Renal cortex interstitium (tissue), 11 donors: ENCODE measurements around the gene ABCE1. TPM values are rescaled to one million over a fixed set of nuclear protein-coding genes. Genes with fewer than 3 reads are reported as not detected.
"Not testable (repeated sequence)": the region's sequence is repeated elsewhere in the genome, so short reads cannot be mapped to it uniquely, and the experiment has no call there.

Experiments used
- DNase-seq, 11 donors: peaks; one replicate each; pipeline ENCODE4 v3.0.0-alpha.2; 2013; ENCODE audit warnings: low read depth in 9 of 11, low spot score in 4 of 11; ENCODE audit errors: extremely low read depth in 1 of 11
- polyA plus RNA-seq, 3 donors: library from polyadenylated mRNA; unstranded; fragments of 120-200 nt; gene quantifications; one replicate each; pipeline ENCODE4 v1.2.1, GENCODE V29; 2013; ENCODE audit not compliant: insufficient read length in 3 of 3

Gene ABCE1
- polyA plus RNA-seq, 3 donors, result 69.2 to 86.0 (median 73.0) TPM

- DNase-seq, result no peak
These were observed 7.7 kb upstream of the ABCE1 start for GRCh38 chr4:145090380-145090779.

DNA sequence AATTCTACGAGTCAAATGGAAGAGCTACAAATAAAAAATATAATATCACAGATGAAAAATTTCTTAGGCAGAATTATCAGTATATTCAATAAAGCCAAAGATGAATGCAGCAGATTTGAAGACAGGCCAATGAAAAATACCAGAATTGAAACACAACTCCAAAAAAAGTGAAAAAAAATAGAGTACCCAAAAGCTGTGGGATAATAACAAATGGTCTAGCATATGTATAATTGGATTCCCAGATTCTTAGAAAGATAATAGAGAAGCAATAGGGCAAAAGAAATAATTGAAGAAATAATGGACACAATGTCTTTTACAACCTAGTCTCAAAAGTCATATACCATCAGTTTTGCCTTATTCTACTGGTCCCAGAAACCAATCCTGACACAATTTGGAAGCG lies 4.5 kb upstream of the ABCE1 start:
- DNase-seq, result no peak

DNA sequence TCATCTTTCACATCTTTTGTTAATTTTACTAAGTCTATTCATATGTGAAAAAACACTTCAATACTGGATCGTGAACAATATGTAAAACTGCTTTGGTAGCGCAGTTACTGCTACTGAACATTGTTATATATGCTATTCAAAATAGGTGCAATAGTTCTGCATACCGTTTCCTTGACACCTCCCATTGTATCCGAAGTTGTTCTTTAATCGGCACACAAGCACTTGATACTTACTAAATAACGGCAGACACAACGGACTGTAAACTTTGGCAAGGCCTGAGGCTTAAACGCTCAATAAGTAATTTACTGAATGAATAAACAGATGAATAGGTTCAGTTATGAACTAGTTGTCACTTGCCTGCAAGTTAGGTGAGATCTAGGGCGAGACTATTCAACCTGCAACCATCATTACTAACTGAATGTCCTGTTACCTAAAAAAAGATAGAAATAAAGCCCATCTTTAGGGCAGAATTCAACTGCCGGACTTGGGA lies 735 bp upstream of the ABCE1 start:
- peak in 2 of 11 donors; percentile 3 for DNase-seq

DNA sequence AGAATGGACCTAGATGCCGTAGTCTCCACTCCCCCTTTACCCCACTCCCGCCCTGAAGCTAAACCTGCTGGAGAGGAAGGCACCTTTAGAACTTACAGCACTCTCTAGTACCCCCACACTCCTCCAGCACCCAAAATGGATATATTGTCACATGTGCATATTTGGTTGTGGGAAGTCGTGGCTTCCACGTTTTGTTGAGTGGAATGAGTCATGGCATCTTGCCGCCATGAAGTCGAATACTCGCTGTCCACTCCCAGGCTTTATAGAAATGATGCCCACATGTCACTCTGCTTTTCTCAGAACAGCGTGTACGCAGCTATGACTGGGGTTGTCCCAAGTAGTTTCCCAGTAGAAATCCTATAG lies 545 bp downstream of the ABCE1 start:
- peak in 10 of 11 donors; percentile 6 to 39 (median 20) for DNase-seq

DNA sequence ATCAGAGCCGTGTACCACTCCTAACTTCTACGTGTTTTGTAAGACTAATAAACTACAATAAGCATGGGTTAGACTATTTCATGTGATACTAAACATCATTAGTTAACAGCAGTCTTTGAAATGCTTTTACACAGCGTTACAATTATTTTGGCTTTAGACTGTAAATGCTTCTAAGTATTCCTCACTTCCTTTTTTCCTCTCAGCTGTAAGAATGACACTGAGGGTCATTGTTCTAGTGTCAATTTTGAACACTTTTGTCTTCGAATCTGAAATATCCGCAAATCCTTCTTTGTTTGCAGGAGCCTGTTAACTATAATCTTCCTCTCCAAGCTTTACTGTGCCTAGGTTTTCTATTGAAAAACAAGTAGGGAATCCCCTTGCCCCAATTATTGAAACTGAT lies 1.5 kb downstream of the ABCE1 start:
- no peak for DNase-seq

DNA sequence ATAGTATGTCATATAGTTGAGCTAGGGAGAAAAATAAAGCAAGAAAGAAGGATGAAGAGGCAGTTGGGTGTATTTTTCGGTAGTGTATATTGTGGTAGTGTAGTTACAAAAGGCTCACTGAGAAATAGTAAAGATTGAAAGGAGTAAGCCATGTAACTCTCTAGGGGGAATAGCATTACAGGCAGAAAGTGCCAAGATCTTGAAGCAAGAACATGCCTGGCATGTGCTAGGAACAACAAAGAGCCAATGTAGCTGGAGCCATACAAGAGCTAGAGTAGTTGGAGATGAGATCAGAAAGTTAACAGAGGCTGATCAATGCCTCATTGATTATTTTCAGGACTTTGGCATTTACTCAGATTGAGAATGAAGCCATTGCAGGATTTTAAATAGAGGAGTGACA lies 3.0 kb downstream of the ABCE1 start:
- no peak for DNase-seq

DNA sequence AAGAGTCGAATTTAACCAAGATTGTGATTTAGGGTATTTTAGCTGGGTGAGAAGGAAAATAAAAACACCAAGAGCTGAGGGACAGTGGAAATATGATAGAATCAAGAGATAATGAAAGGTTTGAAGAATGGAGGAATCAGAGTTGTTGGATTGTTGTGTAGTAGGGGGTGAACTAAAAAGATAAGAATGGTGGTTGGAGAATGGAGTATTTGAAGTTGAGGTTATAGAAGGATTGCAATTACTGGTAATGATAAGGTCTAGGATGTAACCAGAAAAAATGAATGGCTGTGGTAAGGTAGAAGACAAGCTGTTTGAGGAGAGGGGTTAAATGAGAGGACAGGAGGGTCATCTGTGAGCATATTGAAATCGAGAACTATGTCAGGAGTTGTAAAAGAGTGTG lies 4.5 kb downstream of the ABCE1 start:
- DNase-seq, result no peak

DNA sequence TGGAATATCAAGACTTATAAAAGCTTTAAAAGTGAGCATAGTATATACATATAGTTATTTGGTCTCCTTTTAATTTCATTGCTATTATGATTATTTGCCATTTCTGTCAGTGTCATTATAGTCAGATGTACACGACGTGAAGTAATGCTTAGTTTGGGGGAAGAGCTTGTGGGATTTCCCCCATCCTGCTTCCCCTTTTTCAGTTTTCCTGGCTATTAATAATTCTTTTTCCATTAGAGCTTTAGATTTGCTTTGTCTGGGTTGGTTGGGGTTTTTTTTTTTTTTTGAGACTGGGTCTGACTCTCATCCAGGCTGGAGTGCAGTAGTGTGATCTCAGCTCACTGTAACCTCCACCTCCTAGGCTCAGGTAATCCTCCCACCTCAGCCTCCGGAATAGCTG lies 5.4 kb downstream of the ABCE1 start:
- no peak for DNase-seq

DNA sequence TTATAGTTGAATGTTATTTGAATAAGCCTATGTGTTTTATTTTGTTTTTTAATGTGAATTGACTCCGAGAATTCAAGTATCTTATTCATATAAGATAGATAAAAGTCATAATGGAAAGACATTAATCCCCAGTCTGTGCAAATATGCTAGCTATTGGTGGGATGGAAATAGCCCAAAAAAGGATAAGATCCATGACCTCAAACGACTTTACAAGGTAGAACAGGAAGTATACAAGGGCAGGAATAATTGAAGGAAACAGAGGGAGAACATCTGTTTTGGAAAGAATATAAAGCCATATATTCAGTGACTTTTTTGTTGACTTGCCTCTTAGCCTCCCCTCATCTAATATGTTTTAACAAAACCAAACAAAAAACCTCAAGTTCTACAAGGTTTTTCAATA lies 9.0 kb downstream of the ABCE1 start:
- DNase-seq, result no peak

GRCh38 chr4:145108128-145108527 lies 10.0 kb downstream of the ABCE1 start:
- DNase-seq, result no peak

- no peak for DNase-seq
These were observed 27.3 kb downstream of the ABCE1 start for GRCh38 chr4:145125396-145125795.

DNA sequence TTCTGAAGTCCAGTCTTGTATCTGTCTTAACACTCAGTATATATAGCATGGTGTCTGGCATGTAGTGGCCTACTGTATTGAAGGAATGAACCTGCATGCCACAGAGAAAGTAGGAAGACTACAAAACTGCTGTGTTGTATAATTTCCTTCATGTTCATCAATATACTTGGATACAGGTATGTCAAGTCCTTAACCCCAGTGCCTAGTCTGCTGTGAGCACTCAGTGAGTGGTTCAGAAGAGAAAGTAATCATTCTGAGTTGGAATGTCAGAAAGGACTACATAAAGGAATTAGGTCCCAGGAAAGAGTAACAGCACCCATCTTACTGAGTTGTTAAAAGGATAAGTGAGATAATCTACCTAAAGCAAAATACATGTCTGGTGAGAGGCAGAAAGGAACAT lies 32.0 kb downstream of the ABCE1 start:
- no peak for DNase-seq

DNA sequence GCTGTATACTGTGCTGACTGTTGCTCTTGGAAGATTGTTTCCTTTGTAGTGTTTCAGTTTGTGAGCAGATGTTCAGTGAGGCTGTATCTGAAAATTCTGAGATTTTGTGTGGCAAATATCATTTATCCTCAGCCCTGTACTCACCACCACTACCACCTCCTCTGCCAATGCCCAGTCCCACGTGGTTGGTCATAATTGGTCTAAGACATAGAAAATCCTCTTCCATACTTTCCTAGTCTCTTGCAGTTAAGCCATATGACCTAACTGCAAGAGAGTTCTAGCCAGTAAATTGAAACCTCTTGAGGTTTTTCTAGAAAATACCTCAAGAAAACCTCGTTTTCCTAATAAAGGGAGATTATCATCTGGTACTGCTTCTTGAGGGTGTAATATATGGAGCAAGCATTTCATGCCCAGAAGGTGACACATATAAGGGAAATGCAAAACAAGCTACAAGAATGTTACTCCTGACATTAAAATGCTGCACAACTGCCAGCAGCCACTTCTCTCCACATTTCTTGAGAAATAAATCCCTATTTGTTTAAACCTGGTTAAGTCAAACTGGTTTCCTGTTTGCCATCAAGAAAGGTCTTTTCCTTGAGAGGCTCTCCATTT lies 32.8 kb downstream of the ABCE1 start:
- no peak for DNase-seq

GRCh38 chr4:145131848-145132247 lies 33.7 kb downstream of the ABCE1 start:
- no peak for DNase-seq

GRCh38 chr4:145132511-145133098 lies 34.5 kb downstream of the ABCE1 start:
- no peak for DNase-seq

GRCh38 chr4:145136219-145136618 lies 38.1 kb downstream of the ABCE1 start:
- not testable (repeated sequence) for DNase-seq

DNA sequence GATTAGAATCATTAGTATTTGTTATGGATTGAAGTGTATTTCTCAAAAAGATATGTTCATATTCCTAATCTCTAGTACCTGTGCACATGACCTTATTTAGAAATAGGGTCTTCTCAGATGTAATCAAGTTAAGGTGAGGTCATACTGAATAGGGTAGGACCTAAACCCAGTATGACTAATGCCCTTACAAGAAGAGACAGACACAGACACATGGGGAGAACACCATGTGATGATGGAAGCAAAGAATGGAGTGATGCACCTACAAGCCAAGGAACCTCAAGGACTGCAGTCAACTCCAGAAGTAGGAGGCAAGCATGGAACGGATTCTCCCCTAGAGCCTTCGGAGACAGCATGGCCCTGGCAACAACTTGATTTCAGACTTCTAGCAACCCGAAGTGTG lies 50.9 kb downstream of the ABCE1 start:
- no peak for DNase-seq

DNA sequence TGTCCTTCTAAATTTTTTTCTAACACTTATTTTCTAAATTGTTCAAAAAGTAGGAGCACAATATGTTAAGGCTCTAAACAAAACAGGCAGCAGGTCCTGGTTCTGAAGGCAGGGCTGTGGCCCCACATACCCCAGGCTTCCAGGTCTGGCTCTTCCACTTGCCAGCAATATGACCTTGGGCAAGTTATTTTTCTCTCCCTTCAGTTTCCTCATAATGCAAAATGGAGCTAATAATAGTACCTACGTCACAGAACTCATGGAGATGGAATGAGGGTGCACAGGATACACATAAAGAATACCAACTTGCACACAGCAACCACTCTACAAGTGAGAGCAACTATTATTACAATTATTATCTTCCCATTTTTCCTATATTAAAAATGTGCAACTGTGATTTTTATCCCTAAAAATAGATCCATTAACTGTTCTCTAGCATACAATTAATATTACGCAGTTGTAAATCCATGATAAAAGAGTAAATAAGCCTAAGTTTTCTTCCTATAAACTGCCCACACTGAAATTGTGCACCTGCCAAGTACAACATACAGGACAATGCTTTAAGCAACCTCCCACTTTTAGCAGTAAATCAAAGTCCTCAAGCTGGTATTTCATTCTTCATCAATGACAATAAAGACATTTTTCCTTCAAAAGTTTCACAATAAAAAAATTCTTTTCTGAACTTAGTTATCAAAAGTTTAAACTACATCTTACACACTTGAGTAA lies 55.2 kb downstream of the ABCE1 start:
- no peak for DNase-seq

- DNase-seq, result no peak
These were observed 55.8 kb downstream of the ABCE1 start for GRCh38 chr4:145153904-145154298.

DNA sequence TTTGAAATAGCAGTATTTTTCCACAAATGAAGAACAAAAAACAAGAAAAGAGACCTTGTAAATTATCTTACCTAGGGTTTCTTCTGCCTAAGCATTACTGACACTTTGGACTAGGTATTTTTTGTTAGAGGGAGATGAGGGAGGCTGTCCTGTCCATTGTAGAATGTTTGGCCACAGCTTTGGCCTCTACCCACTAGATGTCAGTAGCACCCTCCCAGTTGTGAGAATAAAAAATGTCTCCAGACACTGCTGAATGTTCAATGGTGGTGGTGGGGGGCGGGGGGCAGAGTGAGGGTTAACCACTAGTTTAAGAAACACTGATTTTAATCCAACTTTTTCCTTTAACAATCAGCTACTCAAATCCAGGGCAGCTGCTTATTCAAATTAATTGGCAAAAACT lies 56.5 kb downstream of the ABCE1 start:
- DNase-seq, result peak in 1 of 11 donors; percentile 5
